H1 (cell line): ENCODE data around the gene KRT8. TPM values are rescaled to one million over a fixed set of nuclear protein-coding genes. Genes with fewer than 3 reads are reported as not detected.

ENCODE experiments used
- CTCF ChIA-PET: fragments of 300-600 bp; sonication (Branson Sonifier 250); formaldehyde crosslinking; loops from one replicate; lab custom pipeline; 2021; ENCODE audit not compliant: partially characterized antibody; lab: Charles Lee
- POLR2A ChIA-PET: fragments of 300-600 bp; sonication (Branson Sonifier 250); formaldehyde crosslinking; loops from one replicate; lab custom pipeline; 2021; ENCODE audit warnings: inconsistent platforms; ENCODE audit not compliant: partially characterized antibody; lab: Charles Lee
- DNase-seq, 2 experiments: peaks; one replicate each; pipeline versions ENCODE4 v3.0.0 to v3.0.0-alpha.2; 2010 to 2022; ENCODE audit warnings: low spot score in 2 of 2, low read depth in 1 of 2, mixed read lengths in 1 of 2
- FAIRE-seq: peaks from 2 replicates; lab custom pipeline; 2011; peaks lifted over from hg19 to GRCh38; lab: Jason Lieb, UNC
- H2AFZ ChIP-seq: 2 replicates; pipeline ENCODE4 v1.8.1; 2012; ENCODE audit warnings: low read length, inconsistent platforms
- H2AK5ac ChIP-seq: 2 replicates; pipeline ENCODE4 v1.6.1; 2013; ENCODE audit warnings: low read depth, low read length
- H2BK120ac ChIP-seq: replicated peaks from 2 replicates; pipeline ENCODE3; 2013; ENCODE audit warnings: low read depth, low read length, inconsistent platforms
- H2BK12ac ChIP-seq: 2 replicates; pipeline ENCODE4 v1.6.1; 2013; ENCODE audit warnings: low read depth, low read length
- H2BK15ac ChIP-seq: 2 replicates; pipeline ENCODE4 v1.6.1; 2013; ENCODE audit warnings: low read length
- H2BK20ac ChIP-seq: 2 replicates; pipeline ENCODE4 v1.6.1; 2013; ENCODE audit warnings: low read length
- H2BK5ac ChIP-seq: 2 replicates; pipeline ENCODE4 v1.6.1; 2013; ENCODE audit warnings: low read depth, low read length
- H3K14ac ChIP-seq: 2 replicates; pipeline ENCODE4 v1.6.1; 2013; ENCODE audit warnings: inconsistent platforms; ENCODE audit not compliant: insufficient read length
- H3K18ac ChIP-seq: 2 replicates; pipeline ENCODE4 v1.6.1; 2013; ENCODE audit warnings: low read length; ENCODE audit errors: extremely low read depth
- H3K23ac ChIP-seq: 2 replicates; pipeline ENCODE4 v1.6.1; 2013; ENCODE audit warnings: inconsistent platforms; ENCODE audit not compliant: insufficient read length
- H3K23me2 ChIP-seq: 2 replicates; pipeline ENCODE4 v1.6.1; 2013; ENCODE audit warnings: low read depth, low read length
- H3K27ac ChIP-seq: 2 replicates; pipeline ENCODE4 v1.6.1; 2011; ENCODE audit warnings: low read depth, low read length, inconsistent platforms
- H3K27me3 ChIP-seq, 4 experiments: replicated peaks in 1 of 4; 1 replicate in 1 of 4; 2 replicates in 3 of 4; pipeline versions ENCODE4 v1.6.1 to v1.8.1; 2011 to 2013; ENCODE audit warnings: low read length in 3 of 4, mild to moderate bottlenecking in 3 of 4, inconsistent platforms in 2 of 4, mixed read lengths in 2 of 4, moderate library complexity in 1 of 4; ENCODE audit not compliant: control insufficient read depth in 3 of 4, insufficient read depth in 3 of 4; ENCODE audit errors: extremely low read depth in 1 of 4
- H3K36me3 ChIP-seq, 4 experiments: 2 replicates each; pipeline versions ENCODE4 v1.6.1 to v1.8.1; 2011 to 2013; ENCODE audit warnings: mild to moderate bottlenecking in 4 of 4, low read length in 3 of 4, moderate library complexity in 2 of 4, control low read depth in 1 of 4, inconsistent platforms in 1 of 4; ENCODE audit not compliant: insufficient read depth in 4 of 4, control insufficient read depth in 2 of 4
- H3K4ac ChIP-seq: replicated peaks from 2 replicates; pipeline ENCODE3; 2013; ENCODE audit warnings: low read length, low read depth, mixed read lengths, inconsistent platforms; ENCODE audit not compliant: insufficient read length
- H3K4me1 ChIP-seq, 4 experiments: replicated peaks in 1 of 4; 1 replicate in 1 of 4; 2 replicates in 3 of 4; pipeline versions ENCODE4 v1.6.1 to v1.8.1; 2011 to 2013; ENCODE audit warnings: low read length in 3 of 4, inconsistent platforms in 2 of 4, mixed read lengths in 1 of 4; ENCODE audit not compliant: insufficient read depth in 4 of 4, control insufficient read depth in 3 of 4
- H3K4me2 ChIP-seq, 2 experiments: 2 replicates each; pipeline versions ENCODE4 v1.6.1 to v1.8.1; 2011 to 2013; ENCODE audit warnings: low read depth in 2 of 2, low read length in 2 of 2, control low read depth in 1 of 2, inconsistent platforms in 1 of 2, mild to moderate bottlenecking in 1 of 2; ENCODE audit not compliant: insufficient read depth in 1 of 2
- H3K4me3 ChIP-seq, 4 experiments: fragments of 200-600, 300-600 bp in 1 of 4; sonication (generic), shearing (Covaris generic), sonication (Bioruptor Twin) in 1 of 4; 2 replicates each; pipeline versions ENCODE4 v1.5.1 to v1.8.1; 2011 to 2016; ENCODE audit warnings: low read length in 4 of 4, low read depth in 3 of 4, control low read depth in 2 of 4, inconsistent platforms in 2 of 4, mild to moderate bottlenecking in 2 of 4, mixed read lengths in 1 of 4, moderate library complexity in 1 of 4; ENCODE audit not compliant: insufficient read depth in 2 of 4; ENCODE audit errors: extremely low read depth in 1 of 4
- H3K56ac ChIP-seq: replicated peaks from 2 replicates; pipeline ENCODE3; 2013; ENCODE audit warnings: low read depth, mild to moderate bottlenecking, mixed read lengths, low read length, inconsistent platforms; ENCODE audit not compliant: insufficient read length
- H3K79me1 ChIP-seq: 2 replicates; pipeline ENCODE4 v1.6.1; 2013; ENCODE audit warnings: low read depth, low read length, control low read depth
- H3K79me2 ChIP-seq, 2 experiments: 2 replicates each; pipeline versions ENCODE4 v1.6.1 to v1.8.1; 2012 to 2013; ENCODE audit warnings: low read length in 2 of 2, mild to moderate bottlenecking in 2 of 2, inconsistent platforms in 1 of 2; ENCODE audit not compliant: insufficient read depth in 2 of 2, control insufficient read depth in 1 of 2
- H3K9ac ChIP-seq, 4 experiments: replicated peaks in 1 of 4; 1 replicate in 1 of 4; 2 replicates in 3 of 4; pipeline versions ENCODE4 v1.6.1 to v1.8.1; 2011 to 2013; ENCODE audit warnings: low read depth in 3 of 4, low read length in 3 of 4, control low read depth in 2 of 4, mild to moderate bottlenecking in 2 of 4, moderate library complexity in 2 of 4, inconsistent platforms in 1 of 4; ENCODE audit errors: extremely low read depth in 1 of 4
- H3K9me3 ChIP-seq, 2 experiments: 2 replicates each; pipeline versions ENCODE4 v1.6.1 to v1.8.1; 2012 to 2013; ENCODE audit warnings: mild to moderate bottlenecking in 2 of 2, moderate library complexity in 2 of 2, control low read depth in 1 of 2, inconsistent platforms in 1 of 2, low read depth in 1 of 2, low read length in 1 of 2, mixed read lengths in 1 of 2; ENCODE audit not compliant: insufficient read depth in 2 of 2
- H4K20me1 ChIP-seq, 2 experiments: replicated peaks in 1 of 2; 2 replicates each; pipeline versions ENCODE3 to v1.8.1; 2011 to 2013; ENCODE audit warnings: inconsistent platforms in 2 of 2, low read length in 2 of 2, mild to moderate bottlenecking in 1 of 2; ENCODE audit not compliant: insufficient read depth in 2 of 2, control insufficient read depth in 1 of 2
- H4K5ac ChIP-seq: 2 replicates; pipeline ENCODE4 v1.6.1; 2013; ENCODE audit warnings: low read length, low read depth, mixed read lengths, inconsistent platforms; ENCODE audit not compliant: insufficient read length
- H4K8ac ChIP-seq: 2 replicates; pipeline ENCODE4 v1.8.0; 2013; ENCODE audit warnings: mild to moderate bottlenecking, moderate library complexity, low read length, inconsistent platforms; ENCODE audit not compliant: insufficient read depth; ENCODE audit errors: extremely low read depth
- H4K91ac ChIP-seq: replicated peaks from 2 replicates; pipeline ENCODE3; 2013; ENCODE audit warnings: low read length, mixed read lengths, inconsistent platforms; ENCODE audit not compliant: insufficient read length
- WGBS, 2 experiments: shearing (Covaris generic) in 1 of 2; methylation state at CpG; one replicate each; pipeline versions ENCODE4 v1.1.6 to v1.1.7; 2013 to 2015; ENCODE audit warnings: low lambda C conversion rate in 2 of 2, mixed read lengths in 2 of 2, inconsistent platforms in 1 of 2, low coverage in 1 of 2, missing lambda C conversion rate in 1 of 2; ENCODE audit not compliant: insufficient replicate concordance in 2 of 2, insufficient coverage in 1 of 2, insufficient read length in 1 of 2; ENCODE audit errors: extremely low coverage in 1 of 2, missing lambda C conversion rate in 1 of 2; 5-methylcytosine and 5-hydroxymethylcytosine counted together
- polyA plus RNA-seq, 7 experiments: library from polyadenylated mRNA; depleted of rRNA in 3 of 7; stranded (reverse) in 5 of 7; unstranded in 2 of 7; fragments of >200 nt in 5 of 7; fragments of 200-250 nt in 2 of 7; gene quantifications; 1 replicate in 5 of 7; 2 replicates in 1 of 7; 4 replicates in 1 of 7; pipeline versions ENCODE4 v1.2.1 to v1.2.3, GENCODE V29; 2011 to 2013; ENCODE audit warnings: missing spikeins in 2 of 7, mixed read lengths in 2 of 7
- total RNA-seq: library from RNA; stranded (reverse); fragmentation: NEBNext Ultra II Directional; extraction: Animal tissue kit (Norgen Biotek cat#: 25700); gene quantifications from 2 replicates; pipeline ENCODE4 v1.2.1, GENCODE V29; 2021

KRT8 gene
- total and polyA plus RNA-seq, 2 of the 8 experiments (the other 6 are each of a cell fraction or from before 2014, with no cell fraction given) = 280 to 290 TPM

GRCh38 chr12:52901715-52902541 is 2.9 kb downstream of the KRT8 start:
- H2BK20ac ChIP-seq = no peak overlapping the region
- H2AK5ac ChIP-seq = no peak overlapping the region
- H3K4me3 ChIP-seq = 0 out of 8 replicates have a peak overlapping the region, but pooled peaks of 1 of the 4 experiments have one; percentile 100
- peaks cover 2 to 11% (median 7%) of the 10 kb centered on the region in 4 experiments; a peak in 6 of 7 replicates for H3K4me1 ChIP-seq
- peaks cover 11% of the 10 kb centered on the region for H3K79me1 ChIP-seq
- peaks cover 0 to 21% of the 10 kb centered on the region in 2 experiments; a peak in 2 of 4 replicates for H3K79me2 ChIP-seq
- H3K9me3 ChIP-seq = no peaks in the 10 kb centered on the region
- H2BK12ac ChIP-seq = no peak overlapping the region
- H3K56ac ChIP-seq = no peak overlapping the region
- H4K20me1 ChIP-seq = peaks cover 9 to 21% of the 10 kb centered on the region in 2 experiments
- no peak overlapping the region for H2BK15ac ChIP-seq
- peak overlapping the region in 1 of 2 experiments; percentile 92; a peak in 1 of 4 replicates for H3K4me2 ChIP-seq
- no peaks in the 10 kb centered on the region; the same call in 1 of the 2 replicates for H3K23me2 ChIP-seq
- H2BK5ac ChIP-seq = no peak overlapping the region
- DNase-seq = no peak
- no peak overlapping the region for H3K23ac ChIP-seq
- no peak overlapping the region for H3K9ac ChIP-seq
- H3K27ac ChIP-seq = no peak overlapping the region
- H3K18ac ChIP-seq = peak overlapping the region; percentile 13; the same call in 1 of the 2 replicates
- no peaks in the 10 kb centered on the region for H3K27me3 ChIP-seq
- 92% methylated on average over 13 of the region's 13 CpGs; no CpG with 5 or more reads in 1 of the 2 experiments for WGBS, 2 experiments
- H3K4ac ChIP-seq = no peak overlapping the region
- CTCF ChIA-PET = interaction anchor here (0.6 to 36.8 kb wide), 10 partner anchors 8 to 172 kb away, joined by 3 to 1250 read pairs (median 6); partner anchors contain the start of gene KRT18
- FAIRE-seq = no peak
- H2BK120ac ChIP-seq = no peak overlapping the region
- no peak overlapping the region for H4K8ac ChIP-seq
- no peak overlapping the region for H4K5ac ChIP-seq
- POLR2A ChIA-PET = interaction anchor here (0.8 to 17.4 kb wide), 12 partner anchors 8 to 104 kb away, joined by 3 to 297 read pairs (median 24); partner anchors contain the start of genes EIF4B and KRT18
- no peak overlapping the region for H2AFZ ChIP-seq
- H3K36me3 ChIP-seq = peaks cover 14 to 46% (median 35%) of the 10 kb centered on the region in 4 experiments
- no peak overlapping the region for H4K91ac ChIP-seq
- no peak overlapping the region for H3K14ac ChIP-seq
